ENCODE measurements around the gene RALY.
"Not testable (repeated sequence)": the region's sequence is repeated elsewhere in the genome, so short reads cannot be mapped to it uniquely, and the experiment has no call there.

RALY gene

DNA sequence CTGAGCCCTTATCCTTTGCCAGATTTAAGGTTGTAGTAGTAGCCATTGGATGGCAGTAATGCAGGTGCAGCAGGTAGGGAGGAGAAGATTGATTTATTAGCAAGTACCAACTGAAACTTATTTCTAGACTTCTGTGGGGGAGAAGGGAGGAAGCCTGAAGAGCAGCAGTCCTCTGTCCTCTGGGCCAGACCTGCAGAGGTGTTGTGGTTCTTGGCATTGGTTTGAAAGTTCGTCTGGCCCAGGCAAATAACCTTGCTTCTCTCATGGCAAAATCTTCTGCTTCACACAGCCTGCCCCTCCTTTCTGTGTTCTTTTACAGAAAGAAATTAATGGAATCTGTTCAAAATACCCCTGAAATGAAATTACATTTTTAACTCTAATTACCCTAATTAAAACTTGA, 24.5 kb downstream of the RALY start:
- no peak for DNase-seq

DNA sequence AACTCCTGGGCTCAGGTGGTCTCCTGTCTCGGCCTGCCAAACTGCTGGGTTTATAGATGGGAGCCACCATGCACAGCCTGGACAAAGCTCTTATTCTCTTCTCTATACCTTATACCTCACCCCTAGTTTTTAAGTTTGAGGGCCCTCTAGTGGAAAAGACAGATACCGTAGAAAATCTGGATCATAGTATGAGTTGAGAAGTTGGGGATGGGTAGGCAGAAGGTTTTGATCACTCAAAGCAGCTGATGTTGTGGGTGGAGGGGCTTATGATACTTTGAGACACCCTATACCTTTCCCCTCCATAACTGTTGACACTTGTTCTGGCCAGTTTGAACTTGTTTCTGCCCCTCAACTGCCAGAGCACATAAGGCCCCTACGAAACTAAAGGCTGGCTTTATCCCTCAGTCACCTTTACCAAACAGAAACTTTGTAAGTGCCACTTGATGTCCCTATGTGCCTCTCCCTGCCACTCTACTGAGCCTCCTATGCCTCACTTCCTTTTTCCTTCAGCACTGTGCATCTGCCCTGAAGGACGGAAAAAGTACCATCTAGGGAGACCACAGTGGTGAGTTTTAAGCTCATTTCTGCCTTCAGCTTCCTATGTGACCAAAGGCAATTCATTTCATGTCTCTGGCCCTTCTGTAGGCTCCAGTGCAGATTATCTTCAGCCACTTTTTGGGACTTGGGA, 28.6 kb downstream of the RALY start:
- DNase-seq, result no peak

DNA sequence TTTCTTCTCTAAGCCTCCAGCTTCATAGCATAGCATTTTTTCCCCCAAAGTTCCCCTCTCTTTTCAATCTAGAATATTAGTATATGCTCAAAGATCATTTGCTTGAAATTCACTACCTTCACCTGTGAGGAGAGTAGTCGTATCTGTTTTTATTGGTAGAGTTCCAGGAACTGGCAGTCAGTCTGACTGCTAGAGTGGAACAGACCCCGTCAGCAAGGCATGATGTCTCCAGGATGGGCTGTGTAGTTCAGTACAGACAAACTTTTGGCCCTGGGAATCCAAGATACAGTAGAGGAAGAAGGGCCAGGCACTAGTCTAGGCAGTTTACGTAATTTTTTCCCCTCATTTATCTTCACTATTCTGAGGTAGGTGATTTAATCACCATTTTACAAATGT, 29.1 kb downstream of the RALY start:
- DNase-seq, result no peak

DNA sequence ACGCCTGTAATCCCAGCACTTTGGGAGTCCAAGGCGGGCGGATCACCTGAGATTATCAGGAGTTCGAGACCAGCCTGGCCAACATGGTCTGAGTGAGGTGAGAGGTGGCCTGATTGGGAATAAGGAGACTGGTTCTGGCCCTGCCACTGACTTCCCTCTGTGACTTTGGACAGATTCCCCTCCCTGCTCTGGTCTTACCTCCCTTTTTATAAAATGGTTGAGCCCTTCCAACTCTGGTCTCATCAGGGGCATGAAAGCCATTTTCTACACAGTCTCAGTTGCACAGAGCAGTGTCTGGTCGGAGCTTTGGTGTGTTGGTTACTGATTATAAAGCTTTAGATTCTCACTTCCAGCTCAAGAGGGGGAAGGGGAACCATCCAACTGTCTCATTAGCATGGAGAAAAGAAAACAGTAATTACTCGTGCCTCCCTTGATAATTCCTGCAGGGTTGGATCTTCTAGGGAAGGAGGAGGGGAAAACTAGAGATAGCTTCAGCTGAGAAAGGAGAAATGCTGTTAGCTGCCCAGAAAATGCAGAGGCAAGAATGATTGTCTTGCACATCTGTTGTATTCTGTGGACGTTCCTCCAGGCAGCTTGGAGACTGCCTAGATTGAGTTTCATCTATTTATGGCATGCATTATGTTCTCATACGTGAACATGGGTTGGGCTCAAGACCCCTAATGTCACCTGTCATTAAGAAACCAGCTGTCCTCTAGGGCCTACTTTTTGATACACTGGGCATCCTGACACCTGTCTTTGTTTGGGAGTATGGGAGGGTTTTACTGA, 30.4 kb downstream of the RALY start:
- DNase-seq, result no peak

DNA sequence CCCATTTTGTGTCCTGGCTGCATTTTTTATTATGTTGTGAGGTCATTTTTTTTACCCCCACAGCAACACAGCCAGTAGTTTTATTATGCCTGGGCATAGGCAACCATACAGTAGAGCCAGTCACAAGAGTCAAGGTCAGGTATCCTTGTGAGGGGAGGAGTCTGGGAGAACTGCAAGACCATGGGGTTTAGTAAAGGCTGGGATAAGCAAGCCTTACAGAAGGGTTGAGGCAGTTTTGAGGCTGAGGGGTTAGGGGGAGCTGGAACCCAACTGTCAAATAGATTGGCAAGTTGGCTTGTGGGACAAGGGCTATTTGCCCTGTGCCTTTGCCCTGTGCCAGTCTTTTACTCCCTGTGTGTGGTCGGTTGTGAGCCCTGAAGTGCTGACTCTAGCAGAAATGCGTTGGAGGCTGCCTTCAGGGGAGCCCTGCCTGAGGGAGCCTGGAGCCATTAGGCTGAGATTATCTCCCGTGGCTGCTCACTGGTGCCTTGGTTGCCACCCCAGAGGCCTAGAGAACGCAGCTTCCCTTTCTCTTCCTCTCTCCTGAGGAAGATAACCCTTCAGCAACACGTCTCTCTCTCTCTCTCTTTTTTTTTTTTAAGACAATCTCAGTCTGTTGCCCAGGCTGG, 31.1 kb downstream of the RALY start:
- no peak for DNase-seq

DNA sequence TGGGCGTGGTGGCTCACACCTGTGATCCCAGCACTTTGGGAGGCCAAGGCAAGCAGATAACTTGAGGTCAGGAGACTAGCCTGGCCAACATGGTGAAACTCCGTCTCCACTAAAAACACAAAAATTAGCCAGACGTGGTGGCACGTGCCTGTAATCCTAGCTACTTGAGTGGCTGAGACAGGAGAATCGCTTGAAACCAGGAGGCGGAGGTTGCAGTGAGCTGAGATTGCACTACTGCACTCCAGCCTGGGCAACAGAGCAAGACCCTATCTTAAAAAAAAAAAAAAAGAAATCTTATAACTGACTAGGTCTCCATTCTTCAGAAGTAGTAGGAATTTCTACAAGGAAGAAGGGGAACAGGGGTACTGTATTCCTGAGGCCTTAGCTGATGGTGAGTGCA, 34.3 kb downstream of the RALY start:
- DNase-seq, result not testable (repeated sequence)

DNA sequence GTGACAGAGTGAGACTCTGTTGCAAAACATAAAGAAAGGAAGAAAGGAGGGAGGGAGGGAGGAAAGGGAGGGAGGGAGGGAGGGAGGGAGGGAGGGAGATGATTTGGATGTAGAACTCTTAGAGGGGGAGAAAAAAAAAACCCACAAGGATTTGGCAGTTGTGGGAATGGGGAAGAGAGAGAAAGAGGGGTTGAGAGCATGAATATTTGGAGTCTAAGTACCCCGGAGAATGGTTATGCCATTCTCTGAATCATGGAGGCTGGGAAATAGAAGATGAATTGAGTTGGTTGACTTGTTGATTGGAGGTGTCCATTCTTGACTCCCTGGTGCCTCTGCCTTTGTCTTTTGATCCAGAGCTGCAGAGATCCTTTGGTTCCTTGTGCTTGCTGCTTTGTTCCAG, 35.7 kb downstream of the RALY start:
- DNase-seq, result no peak

DNA sequence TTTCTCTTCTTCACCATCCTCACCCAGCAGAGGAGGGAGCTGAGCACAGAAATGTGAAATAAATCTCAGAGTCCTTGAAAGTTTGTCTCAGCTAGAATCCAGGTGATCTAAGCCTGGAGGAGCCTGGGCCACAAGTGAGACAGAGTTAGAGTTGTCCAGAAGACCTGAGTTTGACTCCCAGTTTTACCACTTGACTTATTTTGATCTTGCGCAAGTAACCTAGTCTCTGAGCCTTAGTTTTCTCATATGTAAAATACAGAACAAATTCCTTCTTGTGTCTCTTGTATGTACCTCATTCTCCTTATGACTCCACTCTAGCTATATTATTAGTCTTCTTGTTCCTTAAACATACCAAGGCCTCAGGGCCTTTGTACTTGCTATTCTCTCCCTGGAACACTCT, 36.7 kb downstream of the RALY start:
- DNase-seq, result no peak

DNA sequence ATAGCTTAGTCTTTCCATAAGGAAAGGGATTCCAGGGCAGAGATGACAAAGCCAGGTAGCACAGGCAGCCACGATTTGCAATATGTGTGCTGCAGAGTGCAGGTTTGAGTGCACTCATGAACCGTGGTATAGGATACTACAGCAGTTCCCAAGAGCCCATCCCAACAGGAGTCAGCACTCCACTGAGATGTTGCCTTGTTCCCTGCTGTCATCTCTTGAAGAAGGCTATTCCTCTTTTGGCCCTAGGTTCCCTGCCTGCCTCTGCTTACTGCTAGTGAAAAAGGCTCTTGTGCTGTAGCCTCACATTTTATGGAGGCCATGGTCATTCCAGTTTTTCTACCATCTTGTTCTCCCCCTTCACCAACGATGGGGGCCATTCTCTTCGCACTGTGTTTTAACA, 40.2 kb downstream of the RALY start:
- no peak for DNase-seq

DNA sequence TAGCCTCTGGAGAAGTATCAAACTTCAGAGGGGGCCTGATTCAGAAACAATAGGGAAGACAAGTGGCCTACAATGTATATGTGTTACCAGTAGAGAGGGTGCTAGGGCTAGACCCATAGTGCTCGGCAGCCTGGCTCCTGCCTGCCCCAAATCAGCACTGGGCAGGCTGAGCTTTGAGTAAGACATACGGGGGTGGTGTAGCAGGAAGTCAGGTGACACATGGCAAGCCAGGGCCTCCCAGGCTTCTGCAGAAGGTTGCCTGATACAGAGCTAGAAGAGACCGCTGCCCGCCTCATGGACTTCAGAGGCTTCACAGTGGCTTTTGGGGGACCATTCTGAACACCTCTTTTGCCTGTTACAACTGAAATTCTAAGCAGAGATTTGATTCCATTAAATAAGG, 43.4 kb downstream of the RALY start:
- no peak for DNase-seq

DNA sequence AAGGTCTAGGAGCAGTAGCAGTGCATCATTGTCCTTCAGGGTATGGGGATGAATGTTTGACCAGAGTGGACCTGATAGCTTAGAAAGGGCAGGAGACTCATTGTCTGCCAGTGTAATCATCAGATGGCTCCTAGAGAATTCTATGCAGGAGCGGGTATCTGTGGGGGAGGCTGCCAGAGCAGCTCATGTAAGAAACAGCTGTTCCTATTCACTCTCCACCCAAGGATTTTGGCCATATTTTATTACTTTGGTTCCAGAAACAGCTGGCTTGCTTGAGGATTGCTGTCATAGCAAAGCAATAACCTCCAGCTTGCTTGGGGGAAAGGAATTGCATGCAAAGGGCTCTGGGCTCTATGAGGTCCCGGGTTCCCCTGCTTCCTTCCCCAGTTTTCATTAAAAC, 44.1 kb downstream of the RALY start:
- no peak for DNase-seq

DNA sequence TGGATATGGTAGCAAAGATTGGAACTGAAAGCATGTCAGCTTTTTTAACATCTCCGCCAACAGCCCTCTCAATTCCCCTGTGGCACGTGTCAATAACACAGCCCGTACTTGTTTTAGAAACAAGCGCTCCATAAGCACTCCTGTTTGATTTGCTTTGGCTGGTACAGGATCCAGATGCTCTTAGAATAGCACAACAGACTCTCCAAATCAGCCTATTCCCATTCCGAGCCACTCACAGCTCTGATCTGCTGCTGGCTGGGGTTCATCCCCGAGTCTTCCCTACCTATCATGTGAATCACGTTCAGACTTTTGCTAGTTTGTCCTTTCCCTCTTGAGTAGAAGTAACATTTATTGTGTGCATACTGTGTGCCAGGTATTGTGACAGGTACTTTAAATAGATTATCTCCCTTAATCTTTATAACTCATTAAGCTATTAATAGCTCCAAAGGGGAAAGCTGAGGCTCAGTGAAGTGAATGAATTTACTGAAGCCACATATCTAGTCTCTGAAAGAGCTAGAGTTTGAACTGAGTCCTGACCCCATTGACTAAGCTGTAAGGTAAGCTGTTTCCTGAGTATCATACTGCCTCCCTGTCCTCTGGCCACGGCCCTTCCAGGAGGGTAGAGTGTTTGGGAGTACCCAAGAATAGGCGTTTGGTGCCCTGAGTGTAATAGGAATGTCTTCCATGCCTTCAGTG, 46.7 kb downstream of the RALY start:
- DNase-seq, result no peak

DNA sequence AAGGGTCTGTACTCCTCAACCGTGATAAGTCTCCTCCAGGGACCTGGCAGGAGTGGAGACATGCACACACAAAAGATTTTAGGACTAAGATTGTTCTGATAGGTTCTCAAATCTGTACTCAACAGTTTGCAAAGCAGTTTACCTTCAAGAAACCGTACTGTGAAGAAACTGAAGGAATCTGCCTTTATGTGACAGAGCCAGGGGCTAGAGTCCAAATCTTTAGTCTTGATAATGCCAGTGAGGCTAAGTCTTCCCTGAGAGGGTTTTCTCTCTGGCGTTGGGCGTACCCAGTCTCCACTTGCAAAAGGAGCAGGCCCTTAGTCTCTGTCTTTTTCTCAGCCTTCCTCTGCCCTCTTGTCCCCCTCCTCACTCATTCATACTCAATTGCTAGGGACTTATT, 47.5 kb downstream of the RALY start:
- no peak for DNase-seq

DNA sequence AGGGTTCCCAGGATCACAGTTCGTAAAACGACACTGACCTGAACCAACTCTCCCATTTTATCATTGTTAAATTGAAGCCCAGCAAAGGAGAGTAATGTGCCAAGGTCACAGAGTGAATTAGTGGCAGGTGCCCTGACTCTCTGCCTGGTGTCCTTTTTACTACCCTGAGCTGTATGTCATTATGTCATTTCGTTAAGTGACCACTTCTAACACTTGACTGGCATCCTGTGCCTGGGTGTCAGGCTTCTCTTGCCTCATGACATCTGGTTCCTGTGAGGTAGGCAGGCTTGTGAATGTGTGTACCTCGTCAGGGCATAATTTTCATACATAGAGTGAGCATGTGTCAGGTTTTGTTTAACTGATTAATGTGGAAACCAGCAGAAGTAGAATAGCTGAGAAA, 48.6 kb downstream of the RALY start:
- DNase-seq, result no peak

DNA sequence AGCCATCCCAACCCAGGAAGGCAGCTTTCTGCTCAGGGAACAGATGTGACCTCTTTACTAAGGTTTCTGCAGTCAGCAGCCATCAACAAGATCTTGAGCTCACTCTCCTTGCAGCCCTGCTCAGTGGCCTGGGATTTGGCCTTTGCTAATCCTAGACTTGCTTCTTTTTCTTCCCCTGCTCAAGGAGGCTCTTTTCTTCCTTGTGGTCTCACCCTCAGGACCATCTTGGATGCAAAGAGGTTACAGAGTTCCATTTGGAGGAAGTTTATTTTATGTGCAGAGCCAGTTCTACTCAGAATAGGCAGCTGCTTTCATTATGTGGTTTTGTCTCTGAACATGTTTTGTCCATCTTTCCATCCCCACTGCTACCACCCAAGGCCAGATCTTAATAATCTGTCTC, 49.3 kb downstream of the RALY start:
- no peak for DNase-seq

DNA sequence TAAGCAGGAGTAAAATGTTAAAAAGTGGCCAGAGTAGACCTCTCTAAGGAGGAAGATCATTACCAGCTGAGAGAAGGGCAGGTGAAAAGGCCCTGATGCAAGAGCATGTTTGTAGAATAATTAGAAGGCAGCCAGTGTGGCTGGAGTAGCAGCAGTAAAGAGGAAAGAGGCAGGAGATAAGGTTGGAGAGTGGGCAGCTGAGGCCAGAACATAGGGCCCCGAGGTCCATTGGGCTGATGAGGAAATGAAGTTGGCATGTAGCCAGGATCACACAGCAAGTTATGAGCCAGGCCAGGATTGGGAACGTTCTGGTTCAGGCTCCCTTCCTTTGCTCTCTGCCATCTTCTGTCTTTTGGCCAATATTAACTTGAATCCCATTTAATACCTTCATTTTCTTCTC, 51.6 kb downstream of the RALY start:
- DNase-seq, result no peak

DNA sequence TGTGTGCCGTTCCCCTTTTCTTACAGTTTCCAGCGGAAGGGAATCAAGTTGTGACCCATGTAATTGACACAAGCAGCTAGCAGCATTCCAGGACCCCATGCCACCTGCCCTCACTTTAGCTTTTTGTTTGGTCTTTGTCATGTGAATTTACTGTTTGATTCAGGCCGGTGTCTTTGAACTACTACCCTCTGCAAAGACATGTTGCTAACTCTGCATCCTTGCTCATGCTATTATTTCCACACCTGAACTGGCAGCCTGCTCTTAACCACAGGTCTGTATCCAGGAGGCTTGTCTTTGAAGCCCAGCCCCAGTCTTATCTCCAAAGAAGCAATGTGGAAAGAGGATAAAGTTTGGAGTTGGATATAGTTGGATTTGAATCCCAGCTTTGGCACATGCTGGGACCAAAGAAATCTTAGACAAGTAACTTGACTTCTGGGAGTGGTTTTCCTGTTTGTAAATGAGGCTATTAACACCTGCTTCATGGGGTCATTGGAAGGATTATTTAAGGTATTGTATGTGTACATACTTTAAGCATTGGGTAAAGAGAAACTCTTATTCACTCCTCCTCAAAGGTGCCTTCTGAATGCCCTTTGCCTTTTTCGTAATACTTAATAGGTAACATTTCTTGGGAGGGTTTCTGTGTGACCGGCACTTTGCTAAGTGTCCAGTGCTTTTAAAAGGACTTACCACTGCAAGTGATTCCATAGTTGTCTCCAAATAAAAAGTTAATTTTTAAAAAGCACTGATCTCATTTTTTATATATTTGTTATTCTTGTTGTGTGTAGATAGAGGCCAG, 52.4 kb downstream of the RALY start:
- DNase-seq, result no peak

DNA sequence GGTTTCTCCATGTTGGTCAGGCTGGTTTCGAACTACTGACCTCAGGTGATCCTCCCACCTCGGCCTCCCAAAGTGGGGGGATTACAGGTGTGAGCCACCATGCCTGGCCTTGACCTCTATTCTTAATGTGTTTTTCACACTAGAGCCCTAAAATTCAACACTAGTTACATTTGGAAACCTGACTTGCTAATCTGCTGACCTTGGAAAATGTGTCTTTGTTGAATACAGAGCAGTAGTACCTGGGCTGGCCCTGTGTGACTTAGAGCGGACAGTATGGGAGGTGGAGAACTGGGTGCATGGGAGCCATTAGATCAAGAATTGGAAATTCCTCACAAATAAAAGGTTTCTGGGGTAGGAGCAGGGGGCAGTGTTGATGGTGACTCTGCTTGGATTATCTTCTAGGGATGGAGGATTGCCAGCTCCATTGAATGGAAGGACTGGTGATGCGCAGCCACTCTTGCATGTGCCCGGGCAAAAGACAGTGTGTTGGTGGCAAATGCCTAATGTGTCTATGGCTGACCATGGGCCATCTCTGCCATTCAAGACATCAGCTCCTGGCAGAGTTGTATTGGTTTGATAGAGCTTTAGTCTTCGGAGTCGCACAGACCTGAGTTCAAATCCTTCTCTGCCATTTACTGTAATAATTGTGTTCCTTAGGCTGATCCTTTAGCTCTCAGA, 53.4 kb downstream of the RALY start:
- no peak for DNase-seq

DNA sequence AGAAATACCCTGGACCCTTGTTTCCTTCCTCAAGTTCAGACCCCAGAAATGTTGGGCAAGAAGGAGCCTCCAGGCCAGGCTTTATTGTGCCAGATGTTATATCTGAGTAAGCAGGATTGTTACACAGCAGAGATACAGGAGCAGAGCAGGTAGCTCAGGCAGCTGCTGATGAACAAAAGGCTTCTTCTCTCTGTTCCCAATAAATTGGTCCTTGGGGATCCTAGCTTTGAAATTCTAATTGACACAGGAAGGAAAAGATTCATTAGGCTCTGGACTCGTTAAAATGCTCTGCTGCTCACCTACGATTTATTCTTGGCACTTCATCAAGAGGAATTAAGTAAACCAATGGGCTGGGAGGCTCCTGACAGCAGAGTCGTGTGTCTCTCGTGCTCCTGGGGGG, 54.2 kb downstream of the RALY start:
- no peak for DNase-seq

DNA sequence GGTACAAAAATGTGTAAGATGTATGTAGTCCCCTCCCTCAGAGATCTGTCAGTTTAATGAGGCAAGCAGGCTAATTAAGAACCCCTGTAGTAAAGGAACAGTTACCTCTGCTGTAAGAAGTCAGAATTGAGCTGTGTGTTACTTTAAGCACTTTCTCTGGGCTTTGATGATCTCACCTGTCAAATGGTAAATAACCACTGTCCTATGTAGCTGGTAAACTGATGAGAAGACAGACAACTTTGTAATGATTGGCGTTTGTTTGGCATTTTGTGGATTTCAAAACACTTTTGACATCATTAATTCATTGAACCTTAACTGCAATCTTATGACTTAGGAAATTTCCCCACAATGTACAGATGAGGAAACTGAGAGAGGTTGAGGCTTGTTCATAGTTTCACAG, 55.7 kb downstream of the RALY start:
- no peak for DNase-seq

DNA sequence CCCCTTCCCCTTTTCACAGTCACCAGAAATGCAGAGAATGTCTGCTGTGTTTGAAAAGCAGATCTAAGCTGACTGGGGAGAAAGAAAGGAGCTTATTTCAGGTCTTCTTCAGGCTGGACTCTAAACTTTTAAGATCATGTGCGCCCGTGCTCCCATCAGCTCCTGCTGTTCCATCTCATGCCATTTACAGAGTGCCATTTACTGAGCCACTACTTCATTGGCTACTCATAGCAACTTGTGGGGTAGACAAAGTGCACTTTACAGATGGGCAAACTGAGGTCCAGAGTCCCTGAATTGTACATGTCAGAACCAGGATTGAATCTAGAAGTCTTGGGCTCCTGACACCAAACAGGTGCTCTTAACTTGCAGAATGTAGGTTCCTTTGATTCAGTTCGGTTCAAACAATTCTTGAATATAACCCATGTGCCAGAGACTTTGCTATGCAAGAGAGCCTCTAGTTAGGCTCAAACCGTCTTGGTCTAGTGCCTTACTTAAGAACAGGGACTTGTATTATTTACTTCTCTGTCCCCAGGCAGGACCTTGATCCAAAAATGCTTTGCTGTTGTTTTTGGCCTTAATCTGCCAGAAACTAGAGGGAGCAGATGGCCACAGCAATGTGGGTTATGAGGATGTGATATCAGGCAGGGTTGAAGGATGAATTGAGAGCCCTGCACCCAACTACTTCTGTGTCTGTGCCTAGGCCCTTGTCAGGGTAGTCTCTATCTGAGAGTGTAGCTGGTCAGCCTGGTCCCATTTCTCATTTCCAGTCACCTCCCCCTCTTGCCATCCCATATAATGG, 56.4 kb downstream of the RALY start:
- no peak for DNase-seq

Measured in GF-D8 (cell line).